Skeletal muscle satellite cell (primary cell): Measurements from ENCODE around the gene UBQLN3.

Experiments
- H3K27me3 ChIP-seq: 2 replicates; pipeline ENCODE4 v1.7.0; 2013; ENCODE audit warnings: low read length; ENCODE audit not compliant: control insufficient read depth, insufficient read depth
- H3K36me3 ChIP-seq: 2 replicates; pipeline ENCODE4 v1.7.0; 2013; ENCODE audit warnings: mild to moderate bottlenecking, control low read depth, low read length; ENCODE audit not compliant: insufficient read depth
- H3K4me1 ChIP-seq: 2 replicates; pipeline ENCODE4 v1.7.0; 2013; ENCODE audit warnings: low read length; ENCODE audit not compliant: control insufficient read depth, insufficient read depth
- H3K4me2 ChIP-seq: 2 replicates; pipeline ENCODE4 v1.7.0; 2013; ENCODE audit warnings: mild to moderate bottlenecking, low read length
- H3K4me3 ChIP-seq: 2 replicates; pipeline ENCODE4 v1.7.0; 2013; ENCODE audit warnings: low read length
- H3K9ac ChIP-seq: 2 replicates; pipeline ENCODE4 v1.7.0; 2013; ENCODE audit warnings: mild to moderate bottlenecking, low read depth, low read length, moderate library complexity
- H3K9me3 ChIP-seq: replicated peaks from 2 replicates; pipeline ENCODE4 v1.7.0; 2013; ENCODE audit warnings: mild to moderate bottlenecking, control low read depth, low read length

UBQLN3 gene

GRCh38 chr11:5531053-5531831 is 21.5 kb upstream of the UBQLN3 start:
- no peak overlapping the region for H3K9ac ChIP-seq
- no peak overlapping the region for H3K4me2 ChIP-seq
- no peaks in the 10 kb centered on the region for H3K9me3 ChIP-seq
- no peak overlapping the region for H3K4me3 ChIP-seq
- H3K36me3 ChIP-seq, result no peaks in the 10 kb centered on the region
- H3K4me1 ChIP-seq, result no peaks in the 10 kb centered on the region
- H3K27me3 ChIP-seq, result peaks cover 13% of the 10 kb centered on the region

- Histone ChIP-seq H3K4me3 (no peak overlapping the region), H3K27me3 (peaks cover 16% of the 10 kb centered on the region), H3K4me2 (no peak overlapping the region), H3K9me3 (no peaks in the 10 kb centered on the region), H3K9ac (no peak overlapping the region), H3K4me1 (no peaks in the 10 kb centered on the region), H3K36me3 (no peaks in the 10 kb centered on the region)
These were observed 18.7 kb upstream of the UBQLN3 start for GRCh38 chr11:5528495-5528894.

- H3K9ac ChIP-seq, result no peak overlapping the region
- no peaks in the 10 kb centered on the region for H3K4me1 ChIP-seq
- H3K4me2 ChIP-seq, result no peak overlapping the region
- H3K4me3 ChIP-seq, result no peak overlapping the region
- H3K9me3 ChIP-seq, result no peaks in the 10 kb centered on the region
- no peaks in the 10 kb centered on the region for H3K36me3 ChIP-seq
- H3K27me3 ChIP-seq, result peaks cover 10% of the 10 kb centered on the region
These were observed 18.0 kb upstream of the UBQLN3 start for GRCh38 chr11:5527716-5528115.

GRCh38 chr11:5524756-5525155 is 15.0 kb upstream of the UBQLN3 start:
- Histone ChIP-seq H3K36me3 (no peaks in the 10 kb centered on the region), H3K4me1 (no peaks in the 10 kb centered on the region), H3K4me2 (no peak overlapping the region), H3K4me3 (no peak overlapping the region), H3K27me3 (peaks cover 5% of the 10 kb centered on the region), H3K9me3 (no peaks in the 10 kb centered on the region), H3K9ac (no peak overlapping the region)

- Histone ChIP-seq H3K4me3 (no peak overlapping the region), H3K9ac (no peak overlapping the region), H3K27me3 (peaks cover 3% of the 10 kb centered on the region), H3K36me3 (no peaks in the 10 kb centered on the region), H3K4me1 (no peaks in the 10 kb centered on the region), H3K9me3 (no peaks in the 10 kb centered on the region), H3K4me2 (no peak overlapping the region)
These were observed 12.6 kb upstream of the UBQLN3 start for GRCh38 chr11:5522308-5522707.

- Histone ChIP-seq H3K4me1 (no peaks in the 10 kb centered on the region), H3K9ac (no peak overlapping the region), H3K27me3 (peaks cover 3% of the 10 kb centered on the region), H3K4me2 (no peak overlapping the region), H3K36me3 (no peaks in the 10 kb centered on the region), H3K4me3 (no peak overlapping the region), H3K9me3 (no peaks in the 10 kb centered on the region)
These were observed 11.8 kb upstream of the UBQLN3 start for GRCh38 chr11:5521540-5521939.

GRCh38 chr11:5516599-5516998 is 6.8 kb upstream of the UBQLN3 start, which contains the start of gene UBQLNL:
UBQLNL (minus strand) TSS chr11:5516699; CDS start chr11:5516441, 258 bp downstream.
- Histone ChIP-seq H3K4me1 (no peaks in the 10 kb centered on the region), H3K4me2 (no peak within 1 kb of the TSS), H3K9ac (no peak within 1 kb of the TSS), H3K27me3 (peaks cover 6% of the 10 kb centered on the region), H3K9me3 (no peaks in the 10 kb centered on the region), H3K36me3 (no peaks in the 10 kb centered on the region), H3K4me3 (no peak within 1 kb of the TSS)

GRCh38 chr11:5514841-5515240 is 5.1 kb upstream of the UBQLN3 start:
- Histone ChIP-seq H3K36me3 (no peaks in the 10 kb centered on the region), H3K27me3 (peaks cover 6% of the 10 kb centered on the region), H3K9me3 (no peaks in the 10 kb centered on the region), H3K4me3 (no peak overlapping the region), H3K4me1 (no peaks in the 10 kb centered on the region), H3K4me2 (no peak overlapping the region), H3K9ac (no peak overlapping the region)

- Histone ChIP-seq H3K4me2 (no peak overlapping the region), H3K9ac (no peak overlapping the region)
These were observed 1.2 kb downstream of the UBQLN3 start for GRCh38 chr11:5508605-5509004.

GRCh38 chr11:5507933-5508305 is 1.8 kb downstream of the UBQLN3 start:
- no peak overlapping the region for H3K4me2 ChIP-seq
- H3K36me3 ChIP-seq, result no peaks in the 10 kb centered on the region
- no peaks in the 10 kb centered on the region for H3K9me3 ChIP-seq
- peaks cover 15% of the 10 kb centered on the region for H3K27me3 ChIP-seq
- no peak overlapping the region for H3K4me3 ChIP-seq
- no peak overlapping the region for H3K9ac ChIP-seq
- H3K4me1 ChIP-seq, result no peaks in the 10 kb centered on the region

More at GRCh38 chr11:5508605-5509004, 1.2 kb downstream of the UBQLN3 start:
- Histone ChIP-seq H3K4me3 (no peak overlapping the region), H3K27me3 (peaks cover 15% of the 10 kb centered on the region), H3K4me1 (no peaks in the 10 kb centered on the region), H3K36me3 (no peaks in the 10 kb centered on the region), H3K9me3 (no peaks in the 10 kb centered on the region)

GRCh38 chr11:5507177-5507932 is 2.4 kb downstream of the UBQLN3 start:
- Histone ChIP-seq H3K27me3 (peaks cover 13% of the 10 kb centered on the region), H3K4me3 (no peak overlapping the region), H3K9me3 (no peaks in the 10 kb centered on the region), H3K36me3 (no peaks in the 10 kb centered on the region), H3K4me1 (no peaks in the 10 kb centered on the region), H3K4me2 (no peak overlapping the region), H3K9ac (no peak overlapping the region)
